GM12875 (cell line): ENCODE results near the gene TRABD2B.

Source experiments
- H3K4me3 ChIP-seq: one replicate; pipeline ENCODE4 v1.5.1; 2011; ENCODE audit warnings: low read depth, low read length, control low read depth
- TF ChIP-seq, protein P1 (sequence below): IDR thresholded peaks from 2 replicates; pipeline ENCODE4 v1.5.1; 2011; ENCODE audit warnings: low read depth, mild to moderate bottlenecking, control low read depth, inconsistent platforms, low read length, moderate library complexity, borderline replicate concordance; ENCODE audit not compliant: insufficient read depth

TRABD2B gene

GRCh38 chr1:47812904-47813514, 184.2 kb downstream of the TRABD2B start:
- TF ChIP-seq, protein P1, sequence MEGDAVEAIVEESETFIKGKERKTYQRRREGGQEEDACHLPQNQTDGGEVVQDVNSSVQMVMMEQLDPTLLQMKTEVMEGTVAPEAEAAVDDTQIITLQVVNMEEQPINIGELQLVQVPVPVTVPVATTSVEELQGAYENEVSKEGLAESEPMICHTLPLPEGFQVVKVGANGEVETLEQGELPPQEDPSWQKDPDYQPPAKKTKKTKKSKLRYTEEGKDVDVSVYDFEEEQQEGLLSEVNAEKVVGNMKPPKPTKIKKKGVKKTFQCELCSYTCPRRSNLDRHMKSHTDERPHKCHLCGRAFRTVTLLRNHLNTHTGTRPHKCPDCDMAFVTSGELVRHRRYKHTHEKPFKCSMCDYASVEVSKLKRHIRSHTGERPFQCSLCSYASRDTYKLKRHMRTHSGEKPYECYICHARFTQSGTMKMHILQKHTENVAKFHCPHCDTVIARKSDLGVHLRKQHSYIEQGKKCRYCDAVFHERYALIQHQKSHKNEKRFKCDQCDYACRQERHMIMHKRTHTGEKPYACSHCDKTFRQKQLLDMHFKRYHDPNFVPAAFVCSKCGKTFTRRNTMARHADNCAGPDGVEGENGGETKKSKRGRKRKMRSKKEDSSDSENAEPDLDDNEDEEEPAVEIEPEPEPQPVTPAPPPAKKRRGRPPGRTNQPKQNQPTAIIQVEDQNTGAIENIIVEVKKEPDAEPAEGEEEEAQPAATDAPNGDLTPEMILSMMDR: no peak
- no peak overlapping the region for H3K4me3 ChIP-seq

GRCh38 chr1:47810964-47811682, 186.1 kb downstream of the TRABD2B start:
- no peak overlapping the region for H3K4me3 ChIP-seq
- TF ChIP-seq, protein P1: no peak

DNA sequence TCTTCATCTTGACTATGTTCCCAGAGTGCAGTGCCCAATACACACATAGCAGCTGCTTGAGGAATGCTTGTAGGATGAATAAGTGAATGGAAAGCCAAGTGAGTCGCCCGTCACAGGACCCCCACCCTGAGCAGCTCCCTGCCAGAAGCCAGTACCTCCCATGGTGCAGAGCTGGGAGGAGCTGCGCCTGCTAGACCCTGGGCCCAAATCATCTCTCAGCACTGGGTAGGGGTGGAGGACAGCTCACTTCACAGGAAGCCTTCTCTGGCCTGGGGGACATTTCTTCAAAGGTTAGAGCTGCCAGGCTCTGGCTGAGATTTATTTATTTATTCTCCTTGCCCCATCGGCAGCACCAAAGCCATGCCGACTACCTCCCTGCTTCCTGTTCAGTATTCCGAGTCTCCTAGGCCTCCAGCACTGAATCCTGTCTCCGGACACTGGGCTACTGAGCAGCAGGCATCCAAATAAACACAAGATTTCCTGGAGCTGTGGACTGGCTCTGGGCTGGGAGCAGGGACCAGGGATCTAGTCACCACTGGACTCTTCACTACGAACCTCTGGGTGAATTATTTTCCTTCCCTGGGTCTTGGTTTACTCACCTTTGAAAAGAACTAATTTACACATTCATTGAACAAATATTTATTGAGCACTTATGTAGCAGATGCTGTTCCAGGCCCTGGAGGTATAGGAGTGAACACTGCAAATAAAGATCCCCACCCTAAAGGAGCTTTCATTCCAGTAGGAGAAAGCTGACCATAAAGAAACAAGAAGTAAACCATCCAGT, 187.7 kb downstream of the TRABD2B start:
- TF ChIP-seq, protein P1: no peak
- H3K4me3 ChIP-seq: no peak overlapping the region

DNA sequence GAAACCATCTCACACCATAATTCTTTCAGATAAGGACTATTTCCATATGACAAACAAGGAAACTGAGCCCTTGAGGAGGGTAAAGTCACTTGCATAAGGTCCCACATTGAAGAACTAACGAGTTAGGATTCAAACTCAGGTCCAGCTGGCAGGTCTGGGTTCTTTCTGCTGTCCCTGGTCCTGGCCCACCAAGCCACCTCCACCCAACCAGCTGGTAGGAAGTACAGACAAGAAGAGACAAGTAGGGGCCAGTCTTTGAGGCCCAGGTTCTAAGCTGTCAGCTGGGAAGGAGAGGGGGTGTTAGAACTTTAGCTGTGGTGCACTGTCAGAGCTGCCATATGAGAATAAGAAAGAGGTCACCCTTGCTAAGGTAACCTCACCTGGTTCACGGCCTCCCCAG, 188.6 kb downstream of the TRABD2B start:
- TF ChIP-seq, protein P1: no peak
- H3K4me3 ChIP-seq: no peak overlapping the region

- TF ChIP-seq, protein P1: no peak
- H3K4me3 ChIP-seq: no peak overlapping the region
Observed at GRCh38 chr1:47805921-47806361, 191.2 kb downstream of the TRABD2B start.

- TF ChIP-seq, protein P1: no peak
- H3K4me3 ChIP-seq: no peak overlapping the region
Observed at GRCh38 chr1:47805018-47805417, 192.2 kb downstream of the TRABD2B start.
